Motor neuron (in vitro differentiated cells): ENCODE measurements around the gene ACTR8. TPM values are rescaled to one million over a fixed set of nuclear protein-coding genes. Genes with fewer than 3 reads are reported as not detected.

ENCODE experiments used
- total RNA-seq, 8 experiments: library from RNA; unstranded; fragments of 300-600 nt; gene quantifications; 2 replicates each; pipeline versions ENCODE4 v1.2.3 to v1.2.4, GENCODE V29; 2022

Gene ACTR8
- total RNA-seq, 8 experiments from 2014 or later: 26.2 to 50.9 (median 32.5) TPM

Other genes with a start within 250 kb of the ACTR8 start
- gene CHDH, start 35.7 kb downstream of the ACTR8 start, total RNA-seq: 1 to 10 TPM in 2 of 8 experiments, under 1 TPM in 6; 0.27 to 2.8 (median 0.56) TPM
- gene IL17RB, start 35.6 kb downstream of the ACTR8 start, total RNA-seq: 1 to 10 TPM; 1.7 to 6.2 (median 2.7) TPM
- 10 to 100 TPM; 22.9 to 77.6 (median 60.5) TPM for gene SELENOK, start 9.7 kb upstream of the ACTR8 start, total RNA-seq
- gene CACNA2D3, start 240.4 kb upstream of the ACTR8 start, total RNA-seq: 10 to 100 TPM in 3 of 8 experiments, 1 to 10 TPM in 3, under 1 TPM in 1, not detected in 1; 0.49 to 20.7 (median 9.7) TPM